C4-2B (cell line): ENCODE data around the gene SH2D6.
"Not testable (repeated sequence)": the region's sequence is repeated elsewhere in the genome, so short reads cannot be mapped to it uniquely, and the experiment has no call there.

ENCODE experiments used
- H3K27ac ChIP-seq: fragments of 450-650 bp; 2 replicates; pipeline ENCODE4 v1.5.1; 2017
- CTCF ChIP-seq: fragments of 450-650 bp; conservative IDR thresholded peaks from 2 replicates; pipeline ENCODE4 v1.5.1; 2017; ENCODE audit warnings: mild to moderate bottlenecking
- ZFX ChIP-seq: fragments of 450-650 bp; IDR thresholded peaks from 2 replicates; pipeline ENCODE4 v1.6.1; 2017

Gene SH2D6

GRCh38 chr2:85410584-85411404 is 7.7 kb upstream of the SH2D6 start:
- no peak overlapping the region for H3K27ac ChIP-seq
- no peak for TF ChIP-seq ZFX
- TF ChIP-seq CTCF, result no peak

- TF ChIP-seq CTCF (no peak), ZFX (no peak)
- H3K27ac ChIP-seq, result no peak overlapping the region
These were observed 7.1 kb upstream of the SH2D6 start for GRCh38 chr2:85411405-85411748.

GRCh38 chr2:85413592-85414420 is 4.7 kb upstream of the SH2D6 start:
- no peak overlapping the region for H3K27ac ChIP-seq
- no peak for TF ChIP-seq CTCF
- no peak for TF ChIP-seq ZFX

GRCh38 chr2:85414421-85414759 is 4.1 kb upstream of the SH2D6 start:
- not testable (repeated sequence) for H3K27ac ChIP-seq

- H3K27ac ChIP-seq, result no peak overlapping the region
- TF ChIP-seq CTCF (no peak), ZFX (no peak)
These were observed 3.6 kb upstream of the SH2D6 start for GRCh38 chr2:85414761-85415553.

GRCh38 chr2:85415980-85416650 is 2.4 kb upstream of the SH2D6 start:
- TF ChIP-seq ZFX, result no peak
- no peak for TF ChIP-seq CTCF
- no peak overlapping the region for H3K27ac ChIP-seq

GRCh38 chr2:85419009-85419675 is 628 bp downstream of the SH2D6 start:
- TF ChIP-seq CTCF (no peak), ZFX (no peak)
- H3K27ac ChIP-seq, result peak overlapping the region; percentile 80
